K562 (cell line): ENCODE data around the gene TAF10. TPM values are rescaled to one million over a fixed set of nuclear protein-coding genes. Genes with fewer than 3 reads are reported as not detected.

ENCODE experiments used
- ATF2 ChIP-seq: sonication (generic); formaldehyde crosslinking; IDR thresholded peaks from 2 replicates; pipeline ENCODE4 v1.8.1; 2022; ENCODE audit warnings: missing genetic modification reagents
- C11orf30 ChIP-seq: fragments of 450-650 bp; IDR thresholded peaks from 2 replicates; pipeline ENCODE4 v1.6.1; 2016; ENCODE audit warnings: low read depth, mild to moderate bottlenecking
- CHD7 ChIP-seq: fragments of 200-600 bp; sonication (generic); IDR thresholded peaks from one replicate; pipeline ENCODE4 v1.6.1; 2012; ENCODE audit warnings: mild to moderate bottlenecking, low read depth, low read length, inconsistent platforms
- ETV5 ChIP-seq: sonication (generic); formaldehyde crosslinking; IDR thresholded peaks from 2 replicates; pipeline ENCODE4 v1.4.0; 2020; ENCODE audit warnings: low read depth, mild to moderate bottlenecking, missing genetic modification reagents
- FOXM1 ChIP-seq, 2 experiments: fragments of 450-650 bp in 1 of 2; sonication (generic) in 1 of 2; formaldehyde crosslinking in 1 of 2; IDR thresholded peaks; 2 replicates each; pipeline versions ENCODE4 v1.6.1 to v1.9.0; 2017 to 2022; ENCODE audit warnings: low read depth in 2 of 2, mild to moderate bottlenecking in 2 of 2, missing genetic modification reagents in 1 of 2, moderate library complexity in 1 of 2
- GATAD2A ChIP-seq: fragments of 450-650 bp; IDR thresholded peaks from 2 replicates; pipeline ENCODE4 v1.6.1; 2017
- IRF9 ChIP-seq: fragments of 450-650 bp; IDR thresholded peaks from 2 replicates; pipeline ENCODE4 v1.6.1; 2016; ENCODE audit warnings: missing biosample characterization, missing genetic modification characterization
- POLR2H ChIP-seq: IDR thresholded peaks from 2 replicates; pipeline ENCODE4 v1.6.1; 2016; ENCODE audit warnings: missing genetic modification characterization, low read depth, mild to moderate bottlenecking, control low read depth, missing compliant biosample characterization, moderate library complexity
- SAP30 ChIP-seq: fragments of 200-600 bp; sonication (generic); IDR thresholded peaks from 2 replicates; pipeline ENCODE4 v1.6.1; 2012; ENCODE audit warnings: borderline replicate concordance, low read depth, mild to moderate bottlenecking, moderate library complexity, low read length, control low read depth, inconsistent platforms; ENCODE audit not compliant: insufficient read depth, poor library complexity, severe bottlenecking
- SMAD3 ChIP-seq: fragments of 450-650 bp; formaldehyde crosslinking; conservative IDR thresholded peaks from 2 replicates; pipeline ENCODE4 v1.4.0; 2020; ENCODE audit warnings: mild to moderate bottlenecking
- ZNF644 ChIP-seq: fragments of 200-800 bp; sonication (Bioruptor generic); IDR thresholded peaks from 2 replicates; pipeline ENCODE4 v1.6.1; 2016; ENCODE audit warnings: low read depth, missing genetic modification characterization, missing compliant biosample characterization
- ZNF707 ChIP-seq: fragments of 250-450 bp; sonication (Bioruptor Pico); conservative IDR thresholded peaks from 2 replicates; pipeline ENCODE4 v1.8.0; 2022; ENCODE audit warnings: inconsistent platforms, mild to moderate bottlenecking, moderate library complexity
- polyA plus RNA-seq, 8 experiments: library from polyadenylated mRNA; depleted of rRNA in 4 of 8; stranded (reverse) in 5 of 8; unstranded in 3 of 8; fragments of >200 nt; fragmentation: Nextera tagmentation in 2 of 8; fragmentation: Illumina TruSeq in 1 of 8; extraction: Ambion mirVana in 2 of 8; extraction: Trizol in 1 of 8; gene quantifications; 2 replicates each; pipeline versions ENCODE4 v1.2.1 to v1.2.3, GENCODE V29; 2011 to 2014; ENCODE audit warnings: inconsistent platforms in 1 of 8, missing spikeins in 1 of 8
- total RNA-seq, 7 experiments: library from RNA; depleted of rRNA in 6 of 7; stranded (reverse); fragments of >200 nt in 6 of 7; fragmentation: Illumina TruSeq in 2 of 7; extraction: Trizol in 2 of 7; gene quantifications; 2 replicates each; pipeline versions ENCODE4 v1.2.1 to v1.2.3, GENCODE V29; 2011 to 2021; ENCODE audit warnings: low replicate concordance in 1 of 7
- TF ChIP-seq, protein P1 (sequence below): fragments of 250-450 bp; sonication (Bioruptor Pico); IDR thresholded peaks from 2 replicates; pipeline ENCODE4 v1.9.0; 2021; ENCODE audit warnings: mild to moderate bottlenecking

TAF10 gene
- total and polyA plus RNA-seq, 9 of the 15 experiments (the other 6 are each of a cell fraction or from before 2014, with no cell fraction given): 19.5 to 197 (median 121) TPM

DNA sequence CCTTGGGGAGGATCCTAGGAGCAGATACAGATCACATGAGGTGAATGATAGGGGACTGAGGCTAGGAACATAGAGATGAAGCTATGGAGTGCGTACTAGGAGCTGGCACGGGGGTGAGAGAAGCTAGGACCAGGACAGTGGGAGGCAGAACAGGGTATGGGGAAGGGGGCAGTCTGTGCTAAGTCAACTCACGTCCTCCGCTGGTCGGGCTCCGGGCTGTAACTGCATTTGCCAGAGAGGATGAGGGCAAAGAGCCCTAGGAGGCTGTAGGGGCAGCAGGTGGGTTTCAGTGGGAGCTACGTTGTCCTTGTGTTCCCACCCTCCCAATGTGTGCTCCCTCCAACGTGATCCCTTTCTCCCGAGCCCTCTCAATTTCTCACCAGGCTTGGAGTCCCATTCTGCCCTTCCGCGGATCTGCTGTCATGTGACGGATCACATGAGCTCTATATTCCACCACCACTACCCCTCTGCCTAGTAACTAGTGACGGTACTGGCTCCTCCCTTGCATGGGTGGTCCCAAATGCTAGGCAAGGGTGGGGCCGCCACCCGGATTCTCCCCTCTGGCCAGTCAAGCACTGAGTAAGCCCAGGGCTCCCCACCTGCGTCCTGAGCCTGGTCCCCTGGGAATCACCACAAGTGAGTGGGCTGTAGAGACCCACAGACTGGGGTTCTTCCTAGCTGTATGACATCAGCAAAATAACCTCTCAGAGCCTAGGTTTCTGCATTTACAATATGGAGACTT, 7.2 kb upstream of the TAF10 start, which contains the start of gene TPP1 (continued):
- TF ChIP-seq POLR2H (tag) (no peak), IRF9 (tag) (no peak), ZNF707 (CRISPR knock-in tag) (no peak), CHD7 (no peak), FOXM1 (IDR thresholded peaks at IDR 0.05; ENCODE audit: low read depth) (no peak), FOXM1 (CRISPR knock-in tag; IDR thresholded peaks at IDR 0.05; ENCODE audit: low read depth) (no peak), C11orf30 (peak; percentile 97), SAP30 (peak; percentile 88), GATAD2A (no peak), ZNF644 (tag) (no peak), ATF2 (no peak), SMAD3 (no peak), ETV5 (CRISPR knock-in tag) (no peak)
- TF ChIP-seq, protein P1, sequence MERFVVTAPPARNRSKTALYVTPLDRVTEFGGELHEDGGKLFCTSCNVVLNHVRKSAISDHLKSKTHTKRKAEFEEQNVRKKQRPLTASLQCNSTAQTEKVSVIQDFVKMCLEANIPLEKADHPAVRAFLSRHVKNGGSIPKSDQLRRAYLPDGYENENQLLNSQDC (CRISPR knock-in tag): no peak
